HL-60 (cell line): ENCODE results near the gene OPRD1.

Experiments
- GABPA ChIP-seq: IDR thresholded peaks from 2 replicates; pipeline ENCODE4 v1.6.1; 2012; ENCODE audit warnings: low read depth
- POLR2AphosphoS5 ChIP-seq: IDR thresholded peaks from 2 replicates; pipeline ENCODE4 v1.6.1; 2012; ENCODE audit warnings: low read depth
- SPI1 ChIP-seq: IDR thresholded peaks from 2 replicates; pipeline ENCODE4 v1.6.1; 2012; ENCODE audit warnings: low read depth, mild to moderate bottlenecking, borderline replicate concordance
- TF ChIP-seq, protein P1 (sequence below): IDR thresholded peaks from one replicate; pipeline ENCODE4 v1.5.1; 2011; ENCODE audit warnings: low read length, control low read depth, inconsistent platforms; ENCODE audit not compliant: insufficient read depth
- TF ChIP-seq, protein P2 (sequence below): IDR thresholded peaks from 2 replicates; pipeline ENCODE4 v1.6.1; 2012; ENCODE audit warnings: low read depth; ENCODE audit not compliant: insufficient replicate concordance

DNA sequence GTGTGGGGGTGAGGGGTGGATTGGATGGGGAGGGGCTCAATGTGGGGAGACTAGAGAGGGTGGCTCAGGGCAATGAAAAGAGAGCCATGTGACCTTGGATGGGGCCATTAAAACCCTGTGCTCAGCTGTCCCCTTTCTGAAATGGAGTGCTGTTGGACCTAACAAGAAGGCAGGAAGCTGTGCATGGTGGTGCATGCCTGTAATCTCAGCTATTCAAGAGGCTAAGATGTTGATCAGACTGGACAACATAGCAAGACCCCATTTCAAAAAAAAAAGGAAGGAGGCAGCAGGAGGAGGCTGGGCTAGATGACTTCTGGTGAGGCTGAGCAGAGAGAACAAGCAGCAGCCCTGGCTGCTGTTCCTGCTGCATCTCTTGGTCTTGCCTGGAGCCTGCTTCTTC is 7.0 kb downstream of the OPRD1 start:
- TF ChIP-seq, protein P1, sequence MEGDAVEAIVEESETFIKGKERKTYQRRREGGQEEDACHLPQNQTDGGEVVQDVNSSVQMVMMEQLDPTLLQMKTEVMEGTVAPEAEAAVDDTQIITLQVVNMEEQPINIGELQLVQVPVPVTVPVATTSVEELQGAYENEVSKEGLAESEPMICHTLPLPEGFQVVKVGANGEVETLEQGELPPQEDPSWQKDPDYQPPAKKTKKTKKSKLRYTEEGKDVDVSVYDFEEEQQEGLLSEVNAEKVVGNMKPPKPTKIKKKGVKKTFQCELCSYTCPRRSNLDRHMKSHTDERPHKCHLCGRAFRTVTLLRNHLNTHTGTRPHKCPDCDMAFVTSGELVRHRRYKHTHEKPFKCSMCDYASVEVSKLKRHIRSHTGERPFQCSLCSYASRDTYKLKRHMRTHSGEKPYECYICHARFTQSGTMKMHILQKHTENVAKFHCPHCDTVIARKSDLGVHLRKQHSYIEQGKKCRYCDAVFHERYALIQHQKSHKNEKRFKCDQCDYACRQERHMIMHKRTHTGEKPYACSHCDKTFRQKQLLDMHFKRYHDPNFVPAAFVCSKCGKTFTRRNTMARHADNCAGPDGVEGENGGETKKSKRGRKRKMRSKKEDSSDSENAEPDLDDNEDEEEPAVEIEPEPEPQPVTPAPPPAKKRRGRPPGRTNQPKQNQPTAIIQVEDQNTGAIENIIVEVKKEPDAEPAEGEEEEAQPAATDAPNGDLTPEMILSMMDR: no peak
- TF ChIP-seq GABPA (no peak), POLR2AphosphoS5 (no peak), SPI1 (no peak)
- TF ChIP-seq, protein P2, sequence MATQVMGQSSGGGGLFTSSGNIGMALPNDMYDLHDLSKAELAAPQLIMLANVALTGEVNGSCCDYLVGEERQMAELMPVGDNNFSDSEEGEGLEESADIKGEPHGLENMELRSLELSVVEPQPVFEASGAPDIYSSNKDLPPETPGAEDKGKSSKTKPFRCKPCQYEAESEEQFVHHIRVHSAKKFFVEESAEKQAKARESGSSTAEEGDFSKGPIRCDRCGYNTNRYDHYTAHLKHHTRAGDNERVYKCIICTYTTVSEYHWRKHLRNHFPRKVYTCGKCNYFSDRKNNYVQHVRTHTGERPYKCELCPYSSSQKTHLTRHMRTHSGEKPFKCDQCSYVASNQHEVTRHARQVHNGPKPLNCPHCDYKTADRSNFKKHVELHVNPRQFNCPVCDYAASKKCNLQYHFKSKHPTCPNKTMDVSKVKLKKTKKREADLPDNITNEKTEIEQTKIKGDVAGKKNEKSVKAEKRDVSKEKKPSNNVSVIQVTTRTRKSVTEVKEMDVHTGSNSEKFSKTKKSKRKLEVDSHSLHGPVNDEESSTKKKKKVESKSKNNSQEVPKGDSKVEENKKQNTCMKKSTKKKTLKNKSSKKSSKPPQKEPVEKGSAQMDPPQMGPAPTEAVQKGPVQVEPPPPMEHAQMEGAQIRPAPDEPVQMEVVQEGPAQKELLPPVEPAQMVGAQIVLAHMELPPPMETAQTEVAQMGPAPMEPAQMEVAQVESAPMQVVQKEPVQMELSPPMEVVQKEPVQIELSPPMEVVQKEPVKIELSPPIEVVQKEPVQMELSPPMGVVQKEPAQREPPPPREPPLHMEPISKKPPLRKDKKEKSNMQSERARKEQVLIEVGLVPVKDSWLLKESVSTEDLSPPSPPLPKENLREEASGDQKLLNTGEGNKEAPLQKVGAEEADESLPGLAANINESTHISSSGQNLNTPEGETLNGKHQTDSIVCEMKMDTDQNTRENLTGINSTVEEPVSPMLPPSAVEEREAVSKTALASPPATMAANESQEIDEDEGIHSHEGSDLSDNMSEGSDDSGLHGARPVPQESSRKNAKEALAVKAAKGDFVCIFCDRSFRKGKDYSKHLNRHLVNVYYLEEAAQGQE: no peak
